Measurements from ENCODE around the gene STX2.

STX2 gene

DNA sequence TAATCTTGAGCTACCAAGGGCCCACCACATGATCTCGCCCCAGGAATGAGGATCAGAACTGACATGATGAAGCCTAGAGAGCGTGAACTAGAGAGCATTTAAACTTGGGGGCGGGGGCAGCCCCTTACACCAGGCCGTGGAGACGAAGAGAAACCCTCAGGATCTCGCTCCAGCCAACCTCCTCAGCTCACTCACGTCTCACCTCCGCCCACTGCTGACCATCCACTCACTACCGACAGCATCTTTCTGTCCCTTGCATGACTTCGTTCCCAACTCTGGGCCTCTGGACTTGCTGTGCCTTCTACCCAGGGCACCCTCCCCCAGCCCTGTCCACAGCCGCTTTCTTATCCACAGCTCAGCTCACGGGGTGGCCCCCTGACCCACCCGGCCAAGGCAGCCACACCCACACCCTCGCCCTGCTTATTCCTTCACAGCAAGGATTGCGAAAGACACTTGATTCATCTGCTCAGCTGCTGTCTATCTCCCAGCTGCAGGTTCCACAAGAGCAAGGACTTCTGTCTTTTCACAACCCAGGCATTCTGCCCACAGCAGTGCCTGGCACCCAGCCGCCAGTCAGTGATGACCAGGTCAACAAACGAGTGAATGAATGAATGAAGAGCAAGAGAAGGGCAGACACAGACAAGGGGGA is 6.4 kb downstream of the STX2 start:
- CTCF ChIA-PET: interaction anchor here (1.2 to 2.8 kb wide), 3 partner anchors 7 to 15 kb away, joined by 3 to 9 read pairs (median 5); partner anchors contain the start of gene STX2
- DNase-seq (ENCODE audit: low read depth, low spot score): no peak
- POLR2A ChIA-PET: interaction anchor here (0.6 kb wide), 1 partner anchor 812 kb away, joined by 3 read pairs; no protein-coding TSS in a partner anchor
- H3K4me3 ChIP-seq (ENCODE audit: low read depth, low read length): no peak overlapping the region
- TF ChIP-seq, protein P1, sequence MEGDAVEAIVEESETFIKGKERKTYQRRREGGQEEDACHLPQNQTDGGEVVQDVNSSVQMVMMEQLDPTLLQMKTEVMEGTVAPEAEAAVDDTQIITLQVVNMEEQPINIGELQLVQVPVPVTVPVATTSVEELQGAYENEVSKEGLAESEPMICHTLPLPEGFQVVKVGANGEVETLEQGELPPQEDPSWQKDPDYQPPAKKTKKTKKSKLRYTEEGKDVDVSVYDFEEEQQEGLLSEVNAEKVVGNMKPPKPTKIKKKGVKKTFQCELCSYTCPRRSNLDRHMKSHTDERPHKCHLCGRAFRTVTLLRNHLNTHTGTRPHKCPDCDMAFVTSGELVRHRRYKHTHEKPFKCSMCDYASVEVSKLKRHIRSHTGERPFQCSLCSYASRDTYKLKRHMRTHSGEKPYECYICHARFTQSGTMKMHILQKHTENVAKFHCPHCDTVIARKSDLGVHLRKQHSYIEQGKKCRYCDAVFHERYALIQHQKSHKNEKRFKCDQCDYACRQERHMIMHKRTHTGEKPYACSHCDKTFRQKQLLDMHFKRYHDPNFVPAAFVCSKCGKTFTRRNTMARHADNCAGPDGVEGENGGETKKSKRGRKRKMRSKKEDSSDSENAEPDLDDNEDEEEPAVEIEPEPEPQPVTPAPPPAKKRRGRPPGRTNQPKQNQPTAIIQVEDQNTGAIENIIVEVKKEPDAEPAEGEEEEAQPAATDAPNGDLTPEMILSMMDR (IDR thresholded peaks at IDR 0.05; ENCODE audit: insufficient read depth, low read length, missing control alignments): no peak

DNA sequence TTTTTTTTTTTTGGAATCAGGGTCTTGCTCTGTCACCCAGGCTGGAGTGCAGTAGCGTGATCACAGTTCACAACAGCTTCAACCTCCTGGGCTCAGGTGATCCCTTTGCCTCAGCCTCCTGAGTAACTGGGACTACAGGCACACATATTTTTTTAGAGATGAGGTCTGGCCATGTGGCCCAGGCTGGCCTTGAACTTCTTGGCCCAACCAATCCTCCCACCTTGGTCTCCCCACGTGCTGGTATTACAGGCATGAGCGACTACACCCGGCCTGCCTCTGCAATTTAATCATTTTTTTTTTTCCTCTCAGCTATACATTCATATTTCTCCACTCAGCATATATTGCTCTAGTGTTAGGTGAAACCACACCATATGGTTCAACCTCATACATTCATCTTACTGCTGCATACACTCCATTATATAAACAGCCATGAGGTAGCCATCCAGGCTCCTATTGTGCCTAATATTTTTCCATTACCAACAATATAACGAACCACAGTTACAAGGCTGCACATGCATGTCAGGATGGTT is 7.1 kb downstream of the STX2 start:
- ChIA-PET CTCF (interaction anchor here (1.2 to 2.8 kb wide), 5 partner anchors 8 to 14 kb away, joined by 3 to 9 read pairs (median 7); partner anchors contain the start of gene STX2), POLR2A (no interaction called here)
- no peak overlapping the region for H3K4me3 ChIP-seq (ENCODE audit: low read depth, low read length)
- TF ChIP-seq, protein P1 (IDR thresholded peaks at IDR 0.05; ENCODE audit: insufficient read depth, low read length, missing control alignments): no peak
- DNase-seq (ENCODE audit: low read depth, low spot score): no peak

DNA sequence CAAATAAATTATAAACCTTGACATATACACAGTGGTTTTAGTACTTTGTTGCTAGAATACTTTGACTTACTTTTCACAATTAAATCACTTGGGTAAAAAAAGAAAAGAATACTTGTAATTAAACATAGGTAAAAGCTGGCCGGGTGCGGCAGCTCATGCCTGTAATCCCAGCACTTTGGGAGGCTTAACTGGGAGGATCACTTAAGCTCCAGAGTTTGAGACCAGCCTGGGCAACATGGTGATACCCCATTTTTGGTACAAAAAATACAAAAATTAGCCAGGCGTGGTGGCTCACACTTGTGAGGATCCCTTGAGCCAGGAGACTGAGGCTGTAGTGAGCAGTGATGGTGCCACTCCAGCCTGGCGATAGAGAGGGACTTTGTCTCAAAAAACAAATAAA is 7.8 kb downstream of the STX2 start:
- TF ChIP-seq, protein P1 (IDR thresholded peaks at IDR 0.05; ENCODE audit: insufficient read depth, low read length, missing control alignments): no peak
- POLR2A ChIA-PET: no interaction called here
- DNase-seq (ENCODE audit: low read depth, low spot score): no peak
- CTCF ChIA-PET: interaction anchor here (1.4 to 2.8 kb wide), 4 partner anchors 8 to 15 kb away, joined by 5 to 9 read pairs (median 7); partner anchors contain the start of gene STX2
- no peak overlapping the region for H3K4me3 ChIP-seq (ENCODE audit: low read depth, low read length)

DNA sequence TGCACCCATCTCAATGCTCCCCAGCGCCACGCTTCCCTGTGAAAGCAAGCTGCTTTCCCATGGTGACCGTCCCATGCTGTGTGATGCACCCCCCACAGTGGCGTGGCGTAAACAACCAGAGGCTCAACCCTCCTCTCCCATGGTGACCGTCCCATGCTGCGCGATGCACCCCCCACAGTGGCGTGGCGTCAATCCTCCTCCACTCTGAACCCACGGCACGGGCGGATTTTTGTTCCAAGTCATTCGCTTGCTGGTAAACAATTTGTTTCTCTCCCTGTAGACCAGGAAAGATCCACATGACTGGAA is 8.9 kb downstream of the STX2 start:
- ChIA-PET CTCF (interaction anchor here (1.1 to 2.8 kb wide), 3 partner anchors 9 to 13 kb away, joined by 5 to 9 read pairs (median 7); partner anchors contain the start of gene STX2), POLR2A (no interaction called here)
- DNase-seq (ENCODE audit: low read depth, low spot score): no peak
- no peak overlapping the region for H3K4me3 ChIP-seq (ENCODE audit: low read depth, low read length)
- TF ChIP-seq, protein P1 (IDR thresholded peaks at IDR 0.05; ENCODE audit: insufficient read depth, low read length, missing control alignments): no peak

DNA sequence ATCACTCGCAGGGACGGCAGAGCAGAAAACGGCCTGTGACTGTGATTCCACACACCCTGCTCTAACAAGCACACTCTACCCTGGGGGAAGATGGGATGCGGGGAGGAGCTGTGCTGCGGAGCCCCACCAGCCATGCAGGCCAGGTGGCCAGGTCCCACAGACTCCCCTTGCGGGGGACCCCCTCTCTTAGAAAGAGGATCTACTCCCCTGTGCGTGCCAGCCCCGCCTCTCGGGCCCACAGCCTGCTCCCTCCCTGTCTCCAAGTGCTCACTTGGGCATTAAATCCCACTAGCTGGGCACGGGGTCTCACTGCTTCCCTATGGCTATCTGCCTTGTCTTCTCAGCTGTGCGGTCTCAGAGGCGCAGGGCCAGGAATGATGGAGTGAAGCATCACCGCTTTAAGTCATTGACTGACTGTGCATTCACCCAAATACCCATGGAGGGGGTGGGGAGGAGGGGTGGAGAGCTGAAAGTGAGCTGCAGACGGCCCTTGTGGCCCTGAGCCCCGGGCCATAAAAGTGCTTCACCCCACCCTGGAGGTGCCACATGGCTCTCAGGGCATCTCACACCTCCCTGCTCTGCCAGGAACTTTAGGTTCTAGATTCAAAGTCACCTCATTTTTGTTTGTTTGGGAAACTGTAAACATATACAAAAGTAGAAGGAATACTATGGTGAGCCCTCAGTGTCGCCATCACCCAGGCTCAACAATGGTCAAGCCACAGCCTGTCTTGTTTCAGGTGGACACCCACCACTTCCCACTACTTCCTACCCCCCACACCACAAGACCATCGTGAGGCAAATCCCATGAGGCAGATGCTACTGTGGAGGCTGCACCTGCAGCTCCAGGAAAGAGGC is 9.4 kb downstream of the STX2 start:
- no peak for DNase-seq (ENCODE audit: low read depth, low spot score)
- POLR2A ChIA-PET: no interaction called here
- CTCF ChIA-PET: interaction anchor here (0.7 to 6.3 kb wide), 5 partner anchors 8 to 43 kb away, joined by 3 to 63 read pairs (median 5); partner anchors contain the start of gene STX2
- TF ChIP-seq, protein P1 (IDR thresholded peaks at IDR 0.05; ENCODE audit: insufficient read depth, low read length, missing control alignments): no peak
- H3K4me3 ChIP-seq (ENCODE audit: low read depth, low read length): no peak overlapping the region

DNA sequence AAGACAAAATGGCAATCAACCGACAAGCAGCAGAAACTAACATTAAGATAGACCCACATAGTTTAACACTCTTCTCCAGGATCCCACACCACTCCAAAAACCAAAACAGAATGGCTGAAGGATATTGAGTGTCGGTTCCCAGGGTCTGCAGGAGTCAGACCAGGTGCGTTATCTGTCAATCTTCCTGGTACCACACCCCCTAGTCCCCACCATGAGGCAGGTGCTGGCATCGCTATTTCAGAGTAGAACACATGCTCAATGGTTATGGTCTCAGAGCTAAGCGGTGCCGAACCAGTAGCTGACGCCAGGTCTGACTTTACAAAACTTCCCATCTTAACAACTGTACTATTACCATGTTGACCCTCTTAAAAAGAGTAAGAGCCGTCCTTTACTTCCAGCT is 10.2 kb downstream of the STX2 start:
- POLR2A ChIA-PET: no interaction called here
- CTCF ChIA-PET: interaction anchor here (0.7 to 6.3 kb wide), 4 partner anchors 8 to 44 kb away, joined by 3 to 63 read pairs (median 4); partner anchors contain the start of gene STX2

More for the DNA sequence above, 10.2 kb downstream of the STX2 start:
- H3K4me3 ChIP-seq (ENCODE audit: low read depth, low read length): no peak overlapping the region
- DNase-seq (ENCODE audit: low read depth, low spot score): no peak
- TF ChIP-seq, protein P1 (IDR thresholded peaks at IDR 0.05; ENCODE audit: insufficient read depth, low read length, missing control alignments): no peak
